Heart right ventricle (tissue), 16 donors: ENCODE measurements around the gene PDK3. TPM values are rescaled to one million over a fixed set of nuclear protein-coding genes. Genes with fewer than 3 reads are reported as not detected.

Source experiments
- ATAC-seq, 8 donors: fragments of 200-7000 bp; cut with Tn5 transposase; one replicate each; pipeline ENCODE4 v1.9.1; 2020; ENCODE audit warnings: mild to moderate bottlenecking in 8 of 8, moderate library complexity in 8 of 8, moderate number of reproducible peaks in 1 of 8
- DNase-seq, 2 donors: peaks; one replicate each; pipeline ENCODE4 v3.0.0-alpha.2; 2020
- H3K27ac ChIP-seq, 10 donors: fragments of 200-600 bp; sonication (generic) in 2 of 10; one replicate each; pipeline versions ENCODE4 v1.5.0 to v1.8.0; 2020 to 2022; ENCODE audit warnings: mild to moderate bottlenecking in 3 of 10
- H3K27me3 ChIP-seq, 7 donors: fragments of 200-600 bp; one replicate each; pipeline ENCODE4 v1.8.0; 2021 to 2022; ENCODE audit warnings: mild to moderate bottlenecking in 2 of 7
- H3K36me3 ChIP-seq, 9 donors: fragments of 200-600 bp; sonication (generic) in 1 of 9; one replicate each; pipeline versions ENCODE4 v1.5.0 to v1.8.0; 2020 to 2022; ENCODE audit warnings: mild to moderate bottlenecking in 2 of 9
- H3K4me1 ChIP-seq, 9 donors: fragments of 200-600 bp; sonication (generic) in 1 of 9; one replicate each; pipeline versions ENCODE4 v1.5.0 to v1.8.0; 2020 to 2022; ENCODE audit warnings: mild to moderate bottlenecking in 4 of 9
- H3K4me3 ChIP-seq, 10 donors: fragments of 200-600 bp; sonication (generic) in 2 of 10; one replicate each; pipeline versions ENCODE4 v1.5.0 to v1.8.0; 2020 to 2022; ENCODE audit warnings: mild to moderate bottlenecking in 7 of 10, moderate library complexity in 2 of 10
- H3K9me3 ChIP-seq, 11 donors: fragments of 200-600 bp in 10 of 11; sonication (generic) in 2 of 11; one replicate each; pipeline versions ENCODE4 v1.5.0 to v1.8.0; 2013 to 2022; ENCODE audit warnings: mild to moderate bottlenecking in 2 of 11, control low read depth in 1 of 11, moderate library complexity in 1 of 11
- WGBS, 2 donors: extraction: QIAGEN DNeasy Blood & Tissue Kit; methylation state at CpG; one replicate each; pipeline ENCODE4 v1.1.7; 2013; ENCODE audit warnings: inconsistent platforms in 1 of 2; 5-methylcytosine and 5-hydroxymethylcytosine counted together
- intact Hi-C, 10 donors: fragments of 100-400 bp; cut with DNase I; formaldehyde crosslinking; loops; one replicate each; pipeline versions ENCODE4 v1.11.1 to v1.14.2; 2022
- polyA plus RNA-seq, 2 donors: library from polyadenylated mRNA; stranded (reverse); fragments of 200-250 nt; gene quantifications; one replicate each; pipeline ENCODE4 v1.2.3, GENCODE V29; 2013
- total RNA-seq, 10 donors: library from RNA; stranded (reverse); fragmentation: NEBNext Ultra II Directional in 3 of 10; extraction: Animal tissue kit (Norgen Biotek cat#: 25700) in 3 of 10; gene quantifications; one replicate each; pipeline versions ENCODE4 v1.2.1 to v1.2.4, GENCODE V29; 2021 to 2023
- TF ChIP-seq, protein P1 (sequence below), 9 donors: fragments of 200-600 bp; sonication (generic) in 2 of 9; IDR thresholded peaks; one replicate each; pipeline versions ENCODE4 v1.5.0 to v1.8.0; 2021 to 2022; ENCODE audit warnings: antibody characterized with exemption in 9 of 9, mild to moderate bottlenecking in 5 of 9, moderate library complexity in 1 of 9
- donor health status: Arrhythmogenic right ventricular cardiomyopathy.
- donor health status: ischemic (EF 13 %, LVEDD 7.1; RV severe dilation, severe dysfunction).
- donor health status: healthy with polysubstance abuse.
- donor health status: DM: no; HTN: yes; CAD: no.
- donor health status: DM: no; HTN: no; CAD: no.
- donor health status: ischemic (EF 25% LVEDD 6.9; RV normal size, moderate dysfunction).
- donor health status: ischemic (EF 25% LVEDD 5.7; RV mildly dilated, moderate dysfunction).
- donor health status: healthy.
- donor health status: DM: yes; HTN: yes; CAD: no.
- donor health status: Ischemic cardiomyopathy.
- donor health status: ischemic (EF 35%, LVEDD 5.7; RV mildly dilated, moderate dysfunction).
- donor health status: nonischemic (EF 11% LVEDD 7.7; RV severe dilation, severe dysfunction).
- donor health status: DM: yes; HTN: yes; CAD: no.
- donor health status: PGD.
- donor health status: ischemic (EF 29% LVEDD 5.4; RV normal size, mild dysfunction).
- donor health status: nonischemic (EF 23%, LVEDD 6.1; RV moderate dilation, normal function).

Gene PDK3
- total and polyA plus RNA-seq, 12 donors: 1.8 to 18.4 (median 9.3) TPM

DNA sequence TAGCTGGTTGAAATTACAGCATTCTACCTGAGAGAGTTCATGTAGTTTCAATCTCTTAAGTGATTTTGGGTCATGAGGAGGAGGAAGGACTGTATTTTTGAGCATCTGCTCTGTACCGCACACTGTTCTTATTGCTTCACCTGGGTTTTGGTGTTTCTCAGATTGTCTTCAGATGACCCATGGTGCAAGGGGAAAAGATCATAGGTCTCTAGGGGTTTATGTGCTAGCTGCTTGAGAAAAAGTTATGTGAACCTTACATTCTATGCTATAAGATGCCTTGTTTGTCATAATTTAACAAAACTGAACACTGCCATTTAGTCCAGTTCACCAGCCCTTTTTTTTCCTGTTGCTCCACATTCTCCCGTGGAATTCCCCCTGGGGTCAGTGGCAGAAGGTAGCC is 60.4 kb downstream of the PDK3 start:
- intact Hi-C loops: no loop called here
- no peak for DNase-seq
- WGBS, 2 donors: 93 to 95% methylated on average over 2 of the region's 2 CpGs
- Histone ChIP-seq H3K36me3 (peaks cover 0 to 42% (median 0%) of the 10 kb centered on the region in 9 donors), H3K27me3 (no peaks in the 10 kb centered on the region), H3K4me1 (no peaks in the 10 kb centered on the region), H3K4me3 (no peak overlapping the region), H3K9me3 (no peaks in the 10 kb centered on the region), H3K27ac (no peak overlapping the region)
- no peak for ATAC-seq
- TF ChIP-seq, protein P1, sequence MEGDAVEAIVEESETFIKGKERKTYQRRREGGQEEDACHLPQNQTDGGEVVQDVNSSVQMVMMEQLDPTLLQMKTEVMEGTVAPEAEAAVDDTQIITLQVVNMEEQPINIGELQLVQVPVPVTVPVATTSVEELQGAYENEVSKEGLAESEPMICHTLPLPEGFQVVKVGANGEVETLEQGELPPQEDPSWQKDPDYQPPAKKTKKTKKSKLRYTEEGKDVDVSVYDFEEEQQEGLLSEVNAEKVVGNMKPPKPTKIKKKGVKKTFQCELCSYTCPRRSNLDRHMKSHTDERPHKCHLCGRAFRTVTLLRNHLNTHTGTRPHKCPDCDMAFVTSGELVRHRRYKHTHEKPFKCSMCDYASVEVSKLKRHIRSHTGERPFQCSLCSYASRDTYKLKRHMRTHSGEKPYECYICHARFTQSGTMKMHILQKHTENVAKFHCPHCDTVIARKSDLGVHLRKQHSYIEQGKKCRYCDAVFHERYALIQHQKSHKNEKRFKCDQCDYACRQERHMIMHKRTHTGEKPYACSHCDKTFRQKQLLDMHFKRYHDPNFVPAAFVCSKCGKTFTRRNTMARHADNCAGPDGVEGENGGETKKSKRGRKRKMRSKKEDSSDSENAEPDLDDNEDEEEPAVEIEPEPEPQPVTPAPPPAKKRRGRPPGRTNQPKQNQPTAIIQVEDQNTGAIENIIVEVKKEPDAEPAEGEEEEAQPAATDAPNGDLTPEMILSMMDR (IDR thresholded peaks at IDR 0.05): no peak

DNA sequence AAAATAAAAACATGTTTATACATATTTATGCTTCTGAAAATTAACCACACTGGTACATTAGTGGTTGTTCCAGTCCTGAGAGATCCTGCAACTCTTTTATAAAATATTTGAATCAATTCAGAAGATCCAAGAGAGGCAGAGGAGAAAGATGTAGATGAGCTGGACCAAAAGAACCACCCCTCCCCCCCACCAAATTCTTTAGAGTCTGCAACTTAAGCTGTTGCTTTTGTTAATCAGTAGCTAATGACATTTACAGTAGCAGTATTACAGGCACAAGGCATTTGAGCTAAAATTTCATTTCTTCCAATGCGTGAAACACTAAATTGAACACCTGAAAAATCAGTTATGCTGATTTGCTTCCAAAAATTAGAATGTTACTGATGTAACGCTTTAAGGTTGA is 61.5 kb downstream of the PDK3 start:
- intact Hi-C loops: no loop called here
- H3K27ac ChIP-seq: no peak overlapping the region

DNA sequence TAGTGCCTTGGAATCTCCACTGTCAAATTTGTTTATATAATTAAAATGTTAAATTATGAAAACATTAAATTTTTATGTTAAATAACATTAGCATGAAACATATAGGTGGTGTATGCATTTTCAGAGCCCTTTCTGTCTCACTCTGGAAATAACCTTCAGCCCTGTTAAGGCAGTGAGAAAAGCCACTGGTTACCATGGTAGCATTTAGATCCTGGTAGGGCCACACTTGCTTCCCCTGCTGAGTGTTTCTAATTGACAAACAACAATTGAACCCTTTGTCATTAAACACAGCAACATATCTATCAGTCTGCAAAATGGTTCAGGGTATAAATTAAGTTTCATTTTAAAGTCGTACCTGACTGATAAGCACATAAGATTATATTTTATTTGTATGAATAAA is 63.5 kb downstream of the PDK3 start:
- ATAC-seq (no peak), DNase-seq (no peak)
- Histone ChIP-seq H3K9me3 (no peaks in the 10 kb centered on the region), H3K4me1 (no peaks in the 10 kb centered on the region), H3K27me3 (no peaks in the 10 kb centered on the region), H3K4me3 (no peak overlapping the region), H3K36me3 (peaks cover 0 to 56% (median 0%) of the 10 kb centered on the region in 9 donors), H3K27ac (no peak overlapping the region)
- intact Hi-C loops: no loop called here
- WGBS, 2 donors: 75 to 77% methylated on average over 1 of the region's 1 CpG
- TF ChIP-seq, protein P1 (IDR thresholded peaks at IDR 0.05): no peak

More for the DNA sequence above, 61.5 kb downstream of the PDK3 start:
- no peak for DNase-seq
- Histone ChIP-seq H3K4me1 (no peaks in the 10 kb centered on the region), H3K9me3 (no peaks in the 10 kb centered on the region), H3K36me3 (peaks cover 0 to 40% (median 0%) of the 10 kb centered on the region in 9 donors), H3K4me3 (no peak overlapping the region), H3K27me3 (no peaks in the 10 kb centered on the region)
- TF ChIP-seq, protein P1 (IDR thresholded peaks at IDR 0.05): no peak
- no peak for ATAC-seq
- 84 to 92% methylated on average over 2 of the region's 2 CpGs for WGBS, 2 donors

DNA sequence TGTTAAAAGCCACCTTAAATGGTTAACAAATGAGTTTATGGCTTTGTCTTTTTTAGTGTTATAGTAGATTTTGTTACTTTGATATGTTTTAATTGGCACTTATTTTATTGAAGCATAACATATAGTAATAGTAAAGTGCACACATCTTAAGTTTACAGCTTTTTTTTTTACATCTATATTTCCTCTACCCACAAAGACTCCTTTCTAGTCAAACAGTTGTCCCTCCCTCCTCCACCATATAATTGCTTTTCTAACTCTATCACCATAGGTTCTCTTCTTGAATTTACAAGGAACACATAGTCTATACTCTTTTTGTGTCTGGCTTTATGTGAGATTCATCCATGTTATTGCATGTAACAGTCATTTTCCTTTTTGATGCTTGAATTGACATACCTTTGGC is 71.5 kb downstream of the PDK3 start:
- Histone ChIP-seq H3K27me3 (peaks cover 0 to 3% (median 0%) of the 10 kb centered on the region in 7 donors), H3K36me3 (peaks cover 0 to 49% (median 0%) of the 10 kb centered on the region in 9 donors), H3K27ac (no peak overlapping the region), H3K4me1 (no peaks in the 10 kb centered on the region), H3K9me3 (no peaks in the 10 kb centered on the region), H3K4me3 (no peak overlapping the region)
- DNase-seq: no peak
- intact Hi-C loops: no loop called here
- ATAC-seq: no peak
- TF ChIP-seq, protein P1 (IDR thresholded peaks at IDR 0.05): no peak
